Mesendoderm (in vitro differentiated cells): ENCODE results near the gene DPPA2. TPM values are rescaled to one million over a fixed set of nuclear protein-coding genes. Genes with fewer than 3 reads are reported as not detected.
A peak's percentile ranks its signal among the peaks of the same experiment; 100 is the strongest.
"Not testable (repeated sequence)": the region's sequence is repeated elsewhere in the genome, so short reads cannot be mapped to it uniquely, and the experiment has no call there.

Experiments
- DNase-seq: peaks from one replicate; pipeline ENCODE4 v3.0.0; 2013
- H2AK5ac ChIP-seq: 2 replicates; pipeline ENCODE4 v1.6.1; 2013; ENCODE audit warnings: low read length, inconsistent platforms
- H2BK120ac ChIP-seq: 2 replicates; pipeline ENCODE4 v1.6.1; 2013; ENCODE audit warnings: low read depth, mild to moderate bottlenecking, low read length, moderate library complexity, mixed read lengths
- H2BK15ac ChIP-seq: replicated peaks from 2 replicates; pipeline ENCODE4 v1.6.1; 2013; ENCODE audit warnings: low read depth, mild to moderate bottlenecking, moderate library complexity
- H2BK5ac ChIP-seq: 2 replicates; pipeline ENCODE4 v1.6.1; 2013; ENCODE audit warnings: low read length, inconsistent platforms
- H3K18ac ChIP-seq: 2 replicates; pipeline ENCODE4 v1.6.1; 2013; ENCODE audit warnings: mild to moderate bottlenecking, low read length, mixed read lengths
- H3K23ac ChIP-seq: one replicate; pipeline ENCODE4 v1.6.1; 2013; ENCODE audit warnings: low read length
- H3K27ac ChIP-seq: 2 replicates; pipeline ENCODE4 v1.5.1; 2013; ENCODE audit warnings: low read depth, mild to moderate bottlenecking, inconsistent platforms, low read length, moderate library complexity
- H3K27me3 ChIP-seq: 2 replicates; pipeline ENCODE4 v1.6.1; 2013; ENCODE audit warnings: low read length, control low read depth, mild to moderate bottlenecking, inconsistent platforms; ENCODE audit not compliant: insufficient read depth, poor library complexity
- H3K36me3 ChIP-seq: 2 replicates; pipeline ENCODE4 v1.6.1; 2013; ENCODE audit warnings: low read length, inconsistent platforms; ENCODE audit not compliant: control insufficient read depth, insufficient read depth
- H3K4ac ChIP-seq: one replicate; pipeline ENCODE4 v1.6.1; 2013; ENCODE audit warnings: low read depth, mild to moderate bottlenecking, low read length, moderate library complexity
- H3K4me1 ChIP-seq: 2 replicates; pipeline ENCODE4 v1.6.1; 2013; ENCODE audit warnings: low read depth, low read length, inconsistent platforms; ENCODE audit not compliant: control insufficient read depth
- H3K4me2 ChIP-seq: 2 replicates; pipeline ENCODE4 v1.6.1; 2013; ENCODE audit warnings: low read length
- H3K4me3 ChIP-seq: 2 replicates; pipeline ENCODE4 v1.5.1; 2013; ENCODE audit warnings: mild to moderate bottlenecking, low read length
- H3K56ac ChIP-seq: one replicate; pipeline ENCODE4 v1.6.1; 2013; ENCODE audit warnings: low read length
- H3K79me1 ChIP-seq: 2 replicates; pipeline ENCODE4 v1.6.1; 2013; ENCODE audit warnings: low read length, inconsistent platforms
- H3K79me2 ChIP-seq: 2 replicates; pipeline ENCODE4 v1.6.1; 2013; ENCODE audit warnings: mild to moderate bottlenecking, low read length; ENCODE audit not compliant: control insufficient read depth, insufficient read depth
- H3K9ac ChIP-seq: 2 replicates; pipeline ENCODE4 v1.6.1; 2013; ENCODE audit warnings: low read length, inconsistent platforms
- H4K5ac ChIP-seq: one replicate; pipeline ENCODE4 v1.6.1; 2013; ENCODE audit warnings: low read length
- H4K8ac ChIP-seq: one replicate; pipeline ENCODE4 v1.6.1; 2013; ENCODE audit warnings: low read depth, mild to moderate bottlenecking, control low read depth, low read length, moderate library complexity
- WGBS: extraction: QIAGEN DNeasy Blood & Tissue Kit; methylation state at CpG from one replicate; pipeline ENCODE4 v1.1.7; 2013; ENCODE audit warnings: low lambda C conversion rate, missing lambda C conversion rate; ENCODE audit not compliant: insufficient coverage; ENCODE audit errors: extremely low coverage; 5-methylcytosine and 5-hydroxymethylcytosine counted together
- polyA plus RNA-seq, 2 experiments: library from polyadenylated mRNA; stranded (reverse); fragments of 200-250 nt; gene quantifications; one replicate each; pipeline ENCODE4 v1.2.3, GENCODE V29; 2013

Gene DPPA2, protein sequence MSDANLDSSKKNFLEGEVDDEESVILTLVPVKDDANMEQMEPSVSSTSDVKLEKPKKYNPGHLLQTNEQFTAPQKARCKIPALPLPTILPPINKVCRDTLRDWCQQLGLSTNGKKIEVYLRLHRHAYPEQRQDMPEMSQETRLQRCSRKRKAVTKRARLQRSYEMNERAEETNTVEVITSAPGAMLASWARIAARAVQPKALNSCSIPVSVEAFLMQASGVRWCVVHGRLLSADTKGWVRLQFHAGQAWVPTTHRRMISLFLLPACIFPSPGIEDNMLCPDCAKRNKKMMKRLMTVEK
- 6.9 TPM for polyA plus RNA-seq (2013, experiment 1 of 2)
- 7.2 TPM for polyA plus RNA-seq (2013, experiment 2 of 2)

GRCh38 chr3:109316162-109316730, at the start of gene DPPA2:
DPPA2 (minus strand) TSS chr3:109316517; CDS start chr3:109314542, 1,975 bp downstream.
- no peaks in the 10 kb centered on the region for H3K79me1 ChIP-seq
- no peak within 1 kb of the TSS for H2BK120ac ChIP-seq
- no peaks in the 10 kb centered on the region for H3K36me3 ChIP-seq
- no peak within 1 kb of the TSS for H3K4ac ChIP-seq
- no peak within 1 kb of the TSS for H3K27ac ChIP-seq
- H3K18ac ChIP-seq, result no peak within 1 kb of the TSS
- no peak within 1 kb of the TSS for H3K9ac ChIP-seq
- H3K4me3 ChIP-seq, result no peak within 1 kb of the TSS
- peaks cover 4% of the 10 kb centered on the region for H3K4me1 ChIP-seq
- H3K56ac ChIP-seq, result no peak within 1 kb of the TSS
- no CpG with 5 or more reads among the region's 21 CpGs for WGBS
- no peak within 1 kb of the TSS for H2BK5ac ChIP-seq
- no peak within 1 kb of the TSS for H3K4me2 ChIP-seq
- H3K23ac ChIP-seq, result no peak within 1 kb of the TSS
- H3K79me2 ChIP-seq, result no peaks in the 10 kb centered on the region
- H2AK5ac ChIP-seq, result no peak within 1 kb of the TSS
- DNase-seq, result peak; percentile 88
- no peak within 1 kb of the TSS for H4K5ac ChIP-seq
- peak within 1 kb of the TSS; percentile 36 for H2BK15ac ChIP-seq
- no peaks in the 10 kb centered on the region for H3K27me3 ChIP-seq
- H4K8ac ChIP-seq, result no peak within 1 kb of the TSS

- DNase-seq, result no peak
Measured at GRCh38 chr3:109364088-109364487, 47.8 kb upstream of the DPPA2 start.

GRCh38 chr3:109363634-109364033, 47.3 kb upstream of the DPPA2 start:
- no peak overlapping the region for H2BK15ac ChIP-seq
- no peak overlapping the region for H2BK120ac ChIP-seq
- H3K18ac ChIP-seq, result no peak overlapping the region
- H3K36me3 ChIP-seq, result no peaks in the 10 kb centered on the region
- no peaks in the 10 kb centered on the region for H3K4me1 ChIP-seq
- H3K79me1 ChIP-seq, result no peaks in the 10 kb centered on the region
- no peak overlapping the region for H3K4me2 ChIP-seq
- H3K56ac ChIP-seq, result no peak overlapping the region
- H4K5ac ChIP-seq, result no peak overlapping the region
- no peak for DNase-seq
- H3K27ac ChIP-seq, result no peak overlapping the region
- H3K4me3 ChIP-seq, result no peak overlapping the region
- no peak overlapping the region for H2BK5ac ChIP-seq
- no peak overlapping the region for H2AK5ac ChIP-seq
- H3K27me3 ChIP-seq, result no peaks in the 10 kb centered on the region
- no peak overlapping the region for H4K8ac ChIP-seq
- no peak overlapping the region for H3K23ac ChIP-seq
- H3K4ac ChIP-seq, result no peak overlapping the region
- no peaks in the 10 kb centered on the region for H3K79me2 ChIP-seq
- no peak overlapping the region for H3K9ac ChIP-seq

More at GRCh38 chr3:109364088-109364487, 47.8 kb upstream of the DPPA2 start:
- Histone ChIP-seq H3K56ac (no peak overlapping the region), H4K5ac (no peak overlapping the region), H2BK5ac (no peak overlapping the region), H3K79me1 (no peaks in the 10 kb centered on the region), H3K36me3 (no peaks in the 10 kb centered on the region), H2BK15ac (no peak overlapping the region), H3K27me3 (no peaks in the 10 kb centered on the region), H2BK120ac (no peak overlapping the region), H3K18ac (no peak overlapping the region), H3K23ac (no peak overlapping the region), H3K79me2 (no peaks in the 10 kb centered on the region), H3K4me1 (no peaks in the 10 kb centered on the region), H3K27ac (no peak overlapping the region), H4K8ac (no peak overlapping the region), H3K4ac (no peak overlapping the region), H3K9ac (no peak overlapping the region), H3K4me3 (no peak overlapping the region), H2AK5ac (no peak overlapping the region), H3K4me2 (no peak overlapping the region)
- WGBS, result no CpG with 5 or more reads among the region's 6 CpGs

- H2BK15ac ChIP-seq, result no peak overlapping the region
- no peaks in the 10 kb centered on the region for H3K27me3 ChIP-seq
- no peak overlapping the region for H3K56ac ChIP-seq
- DNase-seq, result no peak
- H3K9ac ChIP-seq, result no peak overlapping the region
- H3K79me2 ChIP-seq, result no peaks in the 10 kb centered on the region
- no peak overlapping the region for H2BK120ac ChIP-seq
- H3K27ac ChIP-seq, result no peak overlapping the region
- no peak overlapping the region for H3K4me3 ChIP-seq
- no peaks in the 10 kb centered on the region for H3K4me1 ChIP-seq
- H2BK5ac ChIP-seq, result no peak overlapping the region
- WGBS, result no CpG with 5 or more reads among the region's 4 CpGs
- H4K8ac ChIP-seq, result no peak overlapping the region
- H4K5ac ChIP-seq, result no peak overlapping the region
- H3K4ac ChIP-seq, result no peak overlapping the region
- no peak overlapping the region for H2AK5ac ChIP-seq
- no peak overlapping the region for H3K18ac ChIP-seq
- H3K36me3 ChIP-seq, result no peaks in the 10 kb centered on the region
- H3K79me1 ChIP-seq, result no peaks in the 10 kb centered on the region
- no peak overlapping the region for H3K4me2 ChIP-seq
- no peak overlapping the region for H3K23ac ChIP-seq
Measured at GRCh38 chr3:109362823-109363222, 46.5 kb upstream of the DPPA2 start.

DNA sequence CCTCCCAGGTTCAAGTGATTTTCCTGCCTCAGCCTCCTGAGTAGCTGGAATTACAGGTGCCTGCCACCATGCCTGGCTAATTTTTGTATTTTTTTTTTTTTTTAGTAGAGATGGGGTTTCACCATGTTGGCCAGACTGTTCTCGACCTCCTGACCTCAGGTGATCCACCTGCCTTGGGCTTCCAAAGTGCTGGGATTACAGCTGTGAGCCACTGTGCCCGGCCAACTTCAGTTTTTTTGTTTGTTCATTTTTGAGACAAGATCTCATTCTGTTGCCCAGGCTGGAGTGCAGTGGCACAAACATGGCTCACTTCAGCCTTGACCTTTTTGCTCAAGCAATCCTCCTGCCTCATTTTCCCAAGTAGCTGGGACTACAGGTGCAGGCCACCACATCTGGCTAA, 42.5 kb upstream of the DPPA2 start:
- DNase-seq, H2BK120ac ChIP-seq, H3K27me3 ChIP-seq, H3K9ac ChIP-seq, H3K27ac ChIP-seq, H3K23ac ChIP-seq, H3K79me2 ChIP-seq, H3K4me3 ChIP-seq, H3K79me1 ChIP-seq, H3K4me2 ChIP-seq, H3K36me3 ChIP-seq, H3K4me1 ChIP-seq, H4K5ac ChIP-seq, H3K4ac ChIP-seq, H2BK15ac ChIP-seq, H4K8ac ChIP-seq, H2BK5ac ChIP-seq, H3K56ac ChIP-seq, H2AK5ac ChIP-seq, H3K18ac ChIP-seq: not testable (repeated sequence)
- WGBS, result no CpG with 5 or more reads among the region's 2 CpGs
